DND-41 (cell line): ENCODE data around the gene WDR36.

Source experiments
- EZH2 ChIP-seq: IDR thresholded peaks from 3 replicates; pipeline ENCODE4 v1.6.1; 2012; ENCODE audit warnings: borderline replicate concordance, low read depth, mild to moderate bottlenecking, moderate library complexity, low read length, inconsistent platforms; ENCODE audit not compliant: severe bottlenecking
- TF ChIP-seq, protein P1 (sequence below): IDR thresholded peaks from 2 replicates; pipeline ENCODE4 v1.5.1; 2012; ENCODE audit warnings: borderline replicate concordance, low read length, moderate library complexity, mild to moderate bottlenecking; ENCODE audit not compliant: poor library complexity, severe bottlenecking; ENCODE audit errors: extremely low read depth

- TF ChIP-seq EZH2: no peak
- TF ChIP-seq, protein P1, sequence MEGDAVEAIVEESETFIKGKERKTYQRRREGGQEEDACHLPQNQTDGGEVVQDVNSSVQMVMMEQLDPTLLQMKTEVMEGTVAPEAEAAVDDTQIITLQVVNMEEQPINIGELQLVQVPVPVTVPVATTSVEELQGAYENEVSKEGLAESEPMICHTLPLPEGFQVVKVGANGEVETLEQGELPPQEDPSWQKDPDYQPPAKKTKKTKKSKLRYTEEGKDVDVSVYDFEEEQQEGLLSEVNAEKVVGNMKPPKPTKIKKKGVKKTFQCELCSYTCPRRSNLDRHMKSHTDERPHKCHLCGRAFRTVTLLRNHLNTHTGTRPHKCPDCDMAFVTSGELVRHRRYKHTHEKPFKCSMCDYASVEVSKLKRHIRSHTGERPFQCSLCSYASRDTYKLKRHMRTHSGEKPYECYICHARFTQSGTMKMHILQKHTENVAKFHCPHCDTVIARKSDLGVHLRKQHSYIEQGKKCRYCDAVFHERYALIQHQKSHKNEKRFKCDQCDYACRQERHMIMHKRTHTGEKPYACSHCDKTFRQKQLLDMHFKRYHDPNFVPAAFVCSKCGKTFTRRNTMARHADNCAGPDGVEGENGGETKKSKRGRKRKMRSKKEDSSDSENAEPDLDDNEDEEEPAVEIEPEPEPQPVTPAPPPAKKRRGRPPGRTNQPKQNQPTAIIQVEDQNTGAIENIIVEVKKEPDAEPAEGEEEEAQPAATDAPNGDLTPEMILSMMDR: no peak
These were observed 43.8 kb downstream of the WDR36 start for GRCh38 chr5:111135946-111136345.
